ENCODE measurements around the gene DPM3.

DNA sequence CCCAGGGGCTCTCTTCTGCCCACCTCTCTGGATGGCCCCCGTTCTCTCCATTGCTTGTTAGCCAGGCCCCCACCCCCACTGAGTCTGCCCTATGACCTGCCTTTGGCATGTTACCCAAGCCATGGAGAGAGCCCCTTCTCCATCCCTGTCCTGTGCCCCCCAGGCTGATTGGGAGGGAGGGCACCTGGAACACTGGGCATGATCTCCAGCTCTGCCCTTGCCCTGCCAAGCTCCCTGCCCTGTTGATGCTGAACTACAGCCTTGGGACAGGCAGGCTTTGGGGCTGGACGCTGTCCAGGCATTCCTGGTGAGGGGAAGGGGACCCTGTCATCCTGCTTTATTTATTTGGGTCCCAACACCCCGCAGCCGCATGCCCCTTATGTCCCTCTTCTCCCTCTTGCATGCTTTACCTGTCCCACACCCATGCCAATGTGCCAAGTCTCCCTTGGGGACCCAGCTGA is 44.0 kb upstream of the DPM3 start:
- TF ChIP-seq CTCF (IDR thresholded peaks at IDR 0.05) (no peak), POLR2A (IDR thresholded peaks at IDR 0.05) (no peak)
